ENCODE data around the gene ZG16B.

ZG16B gene

GRCh38 chr16:2808181-2808580 is 21.9 kb upstream of the ZG16B start:
- Histone ChIP-seq H3K9me3 (ENCODE audit: control insufficient read depth in 2 of 2, low read length in 2 of 2) (peaks cover 8 to 17% of the 10 kb centered on the region in 2 donors), H3K4me3 (ENCODE audit: low read length in 2 of 2) (no peak overlapping the region), H3K36me3 (ENCODE audit: control insufficient read depth in 2 of 2, insufficient read depth in 2 of 2, low read length in 2 of 2) (no peaks in the 10 kb centered on the region), H3K9ac (ENCODE audit: low read length in 2 of 2) (no peak overlapping the region), H3K4me1 (ENCODE audit: control insufficient read depth, insufficient read depth, low read length) (no peaks in the 10 kb centered on the region), H3K27me3 (ENCODE audit: control insufficient read depth in 1 of 2, insufficient read depth in 2 of 2, low read length in 2 of 2) (peaks cover 11 to 14% of the 10 kb centered on the region in 2 donors), H3K27ac (ENCODE audit: low read length) (no peak overlapping the region)

DNA sequence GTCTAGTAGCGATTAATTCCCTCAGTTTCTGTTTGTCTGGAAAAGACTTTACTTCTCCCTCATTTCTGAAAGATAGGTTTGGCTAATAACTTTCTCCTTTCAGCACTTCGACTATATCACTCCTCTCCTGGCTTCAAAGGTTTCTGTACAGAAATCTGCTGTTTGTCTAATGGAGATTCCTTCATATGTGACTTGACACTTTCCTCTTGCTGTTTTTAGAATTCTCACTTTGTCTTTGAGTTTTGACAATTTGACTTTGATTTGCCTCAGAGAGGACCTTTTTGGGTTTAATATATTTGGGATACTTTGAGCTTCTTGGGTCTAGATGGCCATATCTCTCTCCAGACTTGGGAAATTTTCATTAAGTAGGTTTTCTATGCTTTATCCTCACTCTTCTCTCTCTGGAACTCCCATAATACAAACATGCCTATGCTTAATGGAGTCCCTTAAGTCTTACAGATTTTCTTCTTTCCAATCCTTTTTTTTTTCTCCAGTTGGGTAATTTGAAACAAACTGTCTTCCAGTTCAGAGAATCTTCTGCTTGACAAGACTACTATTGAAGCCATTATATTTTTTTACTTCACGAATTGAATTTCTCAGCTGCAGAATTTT is 20.8 kb upstream of the ZG16B start:
- Histone ChIP-seq H3K4me3 (ENCODE audit: low read length in 2 of 2) (no peak overlapping the region), H3K36me3 (ENCODE audit: control insufficient read depth in 2 of 2, insufficient read depth in 2 of 2, low read length in 2 of 2) (no peaks in the 10 kb centered on the region), H3K9ac (ENCODE audit: low read length in 2 of 2) (no peak overlapping the region), H3K4me1 (ENCODE audit: control insufficient read depth, insufficient read depth, low read length) (no peaks in the 10 kb centered on the region), H3K9me3 (ENCODE audit: control insufficient read depth in 2 of 2, low read length in 2 of 2) (peaks cover 2 to 11% of the 10 kb centered on the region in 2 donors), H3K27me3 (ENCODE audit: control insufficient read depth in 1 of 2, insufficient read depth in 2 of 2, low read length in 2 of 2) (peaks cover 11 to 14% of the 10 kb centered on the region in 2 donors), H3K27ac (ENCODE audit: low read length) (no peak overlapping the region)

DNA sequence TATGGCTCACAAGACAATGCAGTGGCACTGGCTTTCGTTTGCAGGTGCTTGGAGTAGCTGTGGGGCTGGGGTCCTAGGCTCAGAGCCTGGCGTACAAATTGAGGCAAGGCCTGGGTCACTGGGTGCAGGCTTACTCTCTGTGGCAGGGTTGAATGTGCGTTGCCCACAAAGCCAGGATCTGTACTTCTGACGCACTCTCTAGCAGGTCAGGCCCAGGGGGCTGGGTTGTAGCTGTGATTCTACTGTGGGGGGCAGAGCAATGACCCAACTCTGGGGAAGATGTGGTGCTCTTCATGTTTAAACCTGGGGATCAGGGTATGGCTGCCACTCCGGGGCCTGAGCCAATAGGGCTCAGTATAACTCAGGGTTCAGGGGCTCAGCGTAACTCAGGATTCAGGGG is 19.5 kb upstream of the ZG16B start:
- H3K9me3 ChIP-seq (ENCODE audit: control insufficient read depth in 2 of 2, low read length in 2 of 2): no peaks in the 10 kb centered on the region
- H3K36me3 ChIP-seq (ENCODE audit: control insufficient read depth in 2 of 2, insufficient read depth in 2 of 2, low read length in 2 of 2): no peaks in the 10 kb centered on the region
- H3K27me3 ChIP-seq (ENCODE audit: control insufficient read depth in 1 of 2, insufficient read depth in 2 of 2, low read length in 2 of 2): peaks cover 15 to 19% of the 10 kb centered on the region in 2 donors
- no peaks in the 10 kb centered on the region for H3K4me1 ChIP-seq (ENCODE audit: control insufficient read depth, insufficient read depth, low read length)
- no peak overlapping the region for H3K9ac ChIP-seq (ENCODE audit: low read length in 2 of 2)
- H3K4me3 ChIP-seq (ENCODE audit: low read length in 2 of 2): no peak overlapping the region
- no peak overlapping the region for H3K27ac ChIP-seq (ENCODE audit: low read length)

- Histone ChIP-seq H3K4me1 (ENCODE audit: control insufficient read depth, insufficient read depth, low read length) (no peaks in the 10 kb centered on the region), H3K27ac (ENCODE audit: low read length) (no peak overlapping the region), H3K27me3 (ENCODE audit: control insufficient read depth in 1 of 2, insufficient read depth in 2 of 2, low read length in 2 of 2) (peaks cover 17 to 19% of the 10 kb centered on the region in 2 donors), H3K4me3 (ENCODE audit: low read length in 2 of 2) (no peak overlapping the region), H3K9ac (ENCODE audit: low read length in 2 of 2) (no peak overlapping the region), H3K9me3 (ENCODE audit: control insufficient read depth in 2 of 2, low read length in 2 of 2) (no peaks in the 10 kb centered on the region), H3K36me3 (ENCODE audit: control insufficient read depth in 2 of 2, insufficient read depth in 2 of 2, low read length in 2 of 2) (no peaks in the 10 kb centered on the region)
Measured at GRCh38 chr16:2811703-2812471, 18.2 kb upstream of the ZG16B start.

DNA sequence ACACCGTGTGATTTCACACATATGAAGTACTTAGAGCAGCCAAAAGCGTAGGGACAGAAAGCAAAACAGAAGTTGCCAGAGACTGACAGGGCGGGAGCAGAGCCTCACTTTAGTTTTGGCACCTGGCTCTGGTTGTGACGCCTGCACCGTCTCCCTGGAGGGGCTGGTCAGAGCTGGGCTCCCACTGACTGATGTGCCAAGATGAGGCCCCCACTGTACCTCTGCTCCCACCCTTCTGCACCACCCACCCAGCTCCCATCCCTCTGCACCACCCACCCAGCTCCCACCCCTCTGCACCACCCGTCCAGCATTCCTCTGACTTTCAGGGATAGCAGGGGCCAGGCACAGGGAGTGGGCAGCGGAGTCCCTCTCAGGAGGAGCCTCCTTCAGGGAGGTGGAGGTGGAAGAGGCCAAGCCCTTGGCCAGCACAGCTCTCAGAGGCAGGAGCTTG is 16.3 kb upstream of the ZG16B start:
- H3K27ac ChIP-seq (ENCODE audit: low read length): no peak overlapping the region
- H3K9me3 ChIP-seq (ENCODE audit: control insufficient read depth in 2 of 2, low read length in 2 of 2): no peaks in the 10 kb centered on the region
- peaks cover 16 to 18% of the 10 kb centered on the region in 2 donors for H3K27me3 ChIP-seq (ENCODE audit: control insufficient read depth in 1 of 2, insufficient read depth in 2 of 2, low read length in 2 of 2)

GRCh38 chr16:2814551-2815298 is 15.4 kb upstream of the ZG16B start:
- Histone ChIP-seq H3K9ac (ENCODE audit: low read length in 2 of 2) (no peak overlapping the region), H3K4me3 (ENCODE audit: low read length in 2 of 2) (no peak overlapping the region), H3K27me3 (ENCODE audit: control insufficient read depth in 1 of 2, insufficient read depth in 2 of 2, low read length in 2 of 2) (peaks cover 20 to 23% of the 10 kb centered on the region in 2 donors), H3K27ac (ENCODE audit: low read length) (no peak overlapping the region), H3K4me1 (ENCODE audit: control insufficient read depth, insufficient read depth, low read length) (no peaks in the 10 kb centered on the region), H3K9me3 (ENCODE audit: control insufficient read depth in 2 of 2, low read length in 2 of 2) (no peaks in the 10 kb centered on the region), H3K36me3 (ENCODE audit: control insufficient read depth in 2 of 2, insufficient read depth in 2 of 2, low read length in 2 of 2) (no peaks in the 10 kb centered on the region)

More for the DNA sequence above, 16.3 kb upstream of the ZG16B start:
- Histone ChIP-seq H3K4me3 (ENCODE audit: low read length in 2 of 2) (no peak overlapping the region), H3K9ac (ENCODE audit: low read length in 2 of 2) (no peak overlapping the region), H3K36me3 (ENCODE audit: control insufficient read depth in 2 of 2, insufficient read depth in 2 of 2, low read length in 2 of 2) (no peaks in the 10 kb centered on the region), H3K4me1 (ENCODE audit: control insufficient read depth, insufficient read depth, low read length) (no peaks in the 10 kb centered on the region)

DNA sequence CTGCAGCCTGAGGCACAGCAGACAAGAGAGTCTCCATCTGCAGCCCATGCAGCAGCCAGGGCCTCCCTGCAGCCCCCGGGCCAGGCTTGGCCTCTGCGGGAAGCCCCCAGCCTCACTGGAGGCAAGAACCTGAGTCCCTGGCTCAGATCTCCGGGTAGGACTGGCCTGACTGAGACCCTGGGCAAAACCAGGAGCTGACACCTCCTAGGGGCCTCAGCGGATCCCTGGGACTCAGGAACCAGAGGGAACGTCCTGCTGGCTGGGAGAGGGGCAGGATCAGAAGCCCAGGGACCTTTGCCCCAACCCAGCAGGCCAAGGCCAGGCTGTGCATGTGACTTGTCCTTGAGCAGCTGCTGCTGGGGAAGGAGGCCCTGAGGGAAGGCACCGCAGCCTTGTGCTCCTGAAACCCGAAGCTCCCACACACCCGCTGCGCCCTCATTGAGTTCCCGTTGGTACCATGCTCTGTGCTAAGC is 14.8 kb upstream of the ZG16B start:
- H3K4me1 ChIP-seq (ENCODE audit: control insufficient read depth, insufficient read depth, low read length): no peaks in the 10 kb centered on the region
- H3K27me3 ChIP-seq (ENCODE audit: control insufficient read depth in 1 of 2, insufficient read depth in 2 of 2, low read length in 2 of 2): peaks cover 20 to 26% of the 10 kb centered on the region in 2 donors
- no peaks in the 10 kb centered on the region for H3K36me3 ChIP-seq (ENCODE audit: control insufficient read depth in 2 of 2, insufficient read depth in 2 of 2, low read length in 2 of 2)
- H3K9me3 ChIP-seq (ENCODE audit: control insufficient read depth in 2 of 2, low read length in 2 of 2): no peaks in the 10 kb centered on the region
- no peak overlapping the region for H3K4me3 ChIP-seq (ENCODE audit: low read length in 2 of 2)
- H3K27ac ChIP-seq (ENCODE audit: low read length): no peak overlapping the region
- no peak overlapping the region for H3K9ac ChIP-seq (ENCODE audit: low read length in 2 of 2)

GRCh38 chr16:2816751-2817339 is 13.3 kb upstream of the ZG16B start, which contains the start of gene PRSS21:
TSS of gene PRSS21 (plus strand) at chr16:2817237. CDS start at chr16:2817269, 32 bp downstream.
- no peak within 1 kb of the TSS for H3K4me3 ChIP-seq (ENCODE audit: low read length in 2 of 2)
- peaks cover 17 to 21% of the 10 kb centered on the region in 2 donors for H3K27me3 ChIP-seq (ENCODE audit: control insufficient read depth in 1 of 2, insufficient read depth in 2 of 2, low read length in 2 of 2)
- H3K27ac ChIP-seq (ENCODE audit: low read length): no peak within 1 kb of the TSS

GRCh38 chr16:2817340-2818271 is 12.5 kb upstream of the ZG16B start:
- no peaks in the 10 kb centered on the region for H3K4me1 ChIP-seq (ENCODE audit: control insufficient read depth, insufficient read depth, low read length)
- H3K4me3 ChIP-seq (ENCODE audit: low read length in 2 of 2): no peak overlapping the region
- H3K27ac ChIP-seq (ENCODE audit: low read length): no peak overlapping the region
- no peaks in the 10 kb centered on the region for H3K36me3 ChIP-seq (ENCODE audit: control insufficient read depth in 2 of 2, insufficient read depth in 2 of 2, low read length in 2 of 2)
- H3K27me3 ChIP-seq (ENCODE audit: control insufficient read depth in 1 of 2, insufficient read depth in 2 of 2, low read length in 2 of 2): peaks cover 15 to 16% of the 10 kb centered on the region in 2 donors
- no peak overlapping the region for H3K9ac ChIP-seq (ENCODE audit: low read length in 2 of 2)
- no peaks in the 10 kb centered on the region for H3K9me3 ChIP-seq (ENCODE audit: control insufficient read depth in 2 of 2, low read length in 2 of 2)

More at GRCh38 chr16:2816751-2817339, 13.3 kb upstream of the ZG16B start, which contains the start of gene PRSS21:
- Histone ChIP-seq H3K4me1 (ENCODE audit: control insufficient read depth, insufficient read depth, low read length) (no peaks in the 10 kb centered on the region), H3K36me3 (ENCODE audit: control insufficient read depth in 2 of 2, insufficient read depth in 2 of 2, low read length in 2 of 2) (no peaks in the 10 kb centered on the region), H3K9me3 (ENCODE audit: control insufficient read depth in 2 of 2, low read length in 2 of 2) (no peaks in the 10 kb centered on the region), H3K9ac (ENCODE audit: low read length in 2 of 2) (no peak within 1 kb of the TSS)

Data from stomach smooth muscle (tissue), 2 donors.